Pulmonary artery endothelial cell (primary cell): ENCODE measurements around the gene CLIC1. TPM values are rescaled to one million over a fixed set of nuclear protein-coding genes. Genes with fewer than 3 reads are reported as not detected.

ENCODE experiments used
- total RNA-seq: library from RNA; depleted of rRNA; stranded (reverse); fragments of >200 nt; gene quantifications from 2 replicates; pipeline ENCODE4 v1.2.3, GENCODE V29; 2014

CLIC1 gene
- total RNA-seq, 1 donor from 2014 or later, result 926 TPM

Other genes starting within 250 kb of the CLIC1 start
- gene MICB, start 238.4 kb downstream of the CLIC1 start, total RNA-seq, result 24.8 and 29.2 TPM in 2 replicates
- not detected in 2 replicates for gene MCCD1, start 207.6 kb downstream of the CLIC1 start, total RNA-seq
- 507 and 634 TPM in 2 replicates for gene DDX39B, start 194.5 kb downstream of the CLIC1 start, total RNA-seq
- 0.42 and 0.59 TPM in 2 replicates for gene ATP6V1G2, start 189.9 kb downstream of the CLIC1 start, total RNA-seq
- gene NFKBIL1, start 188.9 kb downstream of the CLIC1 start, total RNA-seq, result 21.9 and 30.1 TPM in 2 replicates
- gene LTA, start 164.2 kb downstream of the CLIC1 start, total RNA-seq, result 0.07 TPM in 1 of 2 replicates, not detected in the other
- gene TNF, start 161.0 kb downstream of the CLIC1 start, total RNA-seq, result not detected in 2 replicates
- 1.6 and 2.2 TPM in 2 replicates for gene LTB, start 154.1 kb downstream of the CLIC1 start, total RNA-seq
- gene LST1, start 150.3 kb downstream of the CLIC1 start, total RNA-seq, result 0.14 and 0.73 TPM in 2 replicates
- not detected in 2 replicates for gene NCR3, start 143.5 kb downstream of the CLIC1 start, total RNA-seq
- not detected in 2 replicates for gene AIF1, start 121.3 kb downstream of the CLIC1 start, total RNA-seq
- gene PRRC2A, start 115.8 kb downstream of the CLIC1 start, total RNA-seq, result 33.6 and 36.4 TPM in 2 replicates
- 110 and 116 TPM in 2 replicates for gene BAG6, start 83.9 kb downstream of the CLIC1 start, total RNA-seq
- 0.40 and 0.46 TPM in 2 replicates for gene APOM, start 80.6 kb downstream of the CLIC1 start, total RNA-seq
- gene C6orf47, start 75.8 kb downstream of the CLIC1 start, total RNA-seq, result 18.7 and 20.5 TPM in 2 replicates
- gene GPANK1, start 71.5 kb downstream of the CLIC1 start, total RNA-seq, result 12.1 and 12.5 TPM in 2 replicates
- gene CSNK2B, start 70.5 kb downstream of the CLIC1 start, total RNA-seq, result 98.5 and 102 TPM in 2 replicates
- 1.5 and 1.9 TPM in 2 replicates for gene LY6G5B, start 66.6 kb downstream of the CLIC1 start, total RNA-seq
- gene LY6G5C, start 55.5 kb downstream of the CLIC1 start, total RNA-seq, result 0.86 and 0.88 TPM in 2 replicates
- 37.3 and 65.3 TPM in 2 replicates for gene ABHD16A, start 33.2 kb downstream of the CLIC1 start, total RNA-seq
- not detected in 2 replicates for gene LY6G6F, start 29.7 kb downstream of the CLIC1 start, total RNA-seq
- gene LY6G6D, start 21.2 kb downstream of the CLIC1 start, total RNA-seq, result not detected in 2 replicates
- gene LY6G6C, start 14.8 kb downstream of the CLIC1 start, total RNA-seq, result not detected in 2 replicates
- gene MPIG6B, start 13.2 kb downstream of the CLIC1 start, total RNA-seq, result not detected in 2 replicates
- gene DDAH2, start 7.2 kb downstream of the CLIC1 start, total RNA-seq, result 84.0 and 89.4 TPM in 2 replicates
- gene MSH5, start 3.5 kb upstream of the CLIC1 start, total RNA-seq, result 6.1 and 6.7 TPM in 2 replicates
- gene SAPCD1, start 26.1 kb upstream of the CLIC1 start, total RNA-seq, result 0.78 and 0.92 TPM in 2 replicates
- gene VWA7, start 40.8 kb upstream of the CLIC1 start, total RNA-seq, result under 0.01 and 0.11 TPM in 2 replicates
- gene VARS1, start 59.2 kb upstream of the CLIC1 start, total RNA-seq, result 73.2 and 74.0 TPM in 2 replicates
- 45.8 and 55.3 TPM in 2 replicates for gene LSM2, start 70.4 kb upstream of the CLIC1 start, total RNA-seq
- gene HSPA1L, start 78.8 kb upstream of the CLIC1 start, total RNA-seq, result 0.53 and 1.9 TPM in 2 replicates
- 33.6 and 431 TPM in 2 replicates for gene HSPA1A, start 79.0 kb upstream of the CLIC1 start, total RNA-seq
- gene HSPA1B, start 91.2 kb upstream of the CLIC1 start, total RNA-seq, result 48.7 and 575 TPM in 2 replicates
- gene NEU1, start 126.3 kb upstream of the CLIC1 start, total RNA-seq, result 54.3 and 71.7 TPM in 2 replicates
- gene SLC44A4, start 142.5 kb upstream of the CLIC1 start, total RNA-seq, result 0.07 TPM in 1 of 2 replicates, not detected in the other
- 46.4 and 61.8 TPM in 2 replicates for gene EHMT2, start 161.2 kb upstream of the CLIC1 start, total RNA-seq
- 3.5 and 5.2 TPM in 2 replicates for gene ZBTB12, start 165.6 kb upstream of the CLIC1 start, total RNA-seq
- gene C2, start 191.2 kb upstream of the CLIC1 start, total RNA-seq, result not detected in 2 replicates
- 3.4 and 4.0 TPM in 2 replicates for gene CFB, start 209.6 kb upstream of the CLIC1 start, total RNA-seq
- 110 and 121 TPM in 2 replicates for gene NELFE, start 222.4 kb upstream of the CLIC1 start, total RNA-seq
- gene SKIC2, start 222.6 kb upstream of the CLIC1 start, total RNA-seq, result 42.9 and 49.6 TPM in 2 replicates
- 10.1 and 11.6 TPM in 2 replicates for gene DXO, start 235.6 kb upstream of the CLIC1 start, total RNA-seq
- gene C4A, start 245.5 kb upstream of the CLIC1 start, total RNA-seq, result 0.46 and 1.3 TPM in 2 replicates